Activated naive CD8-positive, alpha-beta T cell treated with anti-CD3 and anti-CD28 coated beads, Interleukin-2, amount 50 U/mL, for 24 hours (primary cell): ENCODE results near the gene PLA2G4D.

Source experiments
- ATAC-seq: fragments of 150-1000 bp; cut with Tn5 transposase; one replicate; pipeline ENCODE4 v1.10.0; 2021
- DNase-seq: peaks from one replicate; pipeline ENCODE4 v3.0.0; 2021
- H3K27ac Mint-ChIP-seq: one replicate; pipeline ENCODE4 v1.8.0; 2021; ENCODE audit warnings: mild to moderate bottlenecking, mixed read lengths
- H3K27me3 Mint-ChIP-seq: one replicate; pipeline ENCODE4 v1.8.0; 2021; ENCODE audit warnings: mixed read lengths
- H3K36me3 Mint-ChIP-seq: one replicate; pipeline ENCODE4 v1.8.0; 2021; ENCODE audit warnings: low read depth, mixed read lengths
- H3K4me1 Mint-ChIP-seq: one replicate; pipeline ENCODE4 v1.8.0; 2021; ENCODE audit warnings: mixed read lengths
- H3K4me3 Mint-ChIP-seq: one replicate; pipeline ENCODE4 v1.8.0; 2021; ENCODE audit warnings: mild to moderate bottlenecking, moderate library complexity, mixed read lengths
- H3K9me3 Mint-ChIP-seq: one replicate; pipeline ENCODE4 v1.8.0; 2021; ENCODE audit warnings: mixed read lengths

PLA2G4D gene

DNA sequence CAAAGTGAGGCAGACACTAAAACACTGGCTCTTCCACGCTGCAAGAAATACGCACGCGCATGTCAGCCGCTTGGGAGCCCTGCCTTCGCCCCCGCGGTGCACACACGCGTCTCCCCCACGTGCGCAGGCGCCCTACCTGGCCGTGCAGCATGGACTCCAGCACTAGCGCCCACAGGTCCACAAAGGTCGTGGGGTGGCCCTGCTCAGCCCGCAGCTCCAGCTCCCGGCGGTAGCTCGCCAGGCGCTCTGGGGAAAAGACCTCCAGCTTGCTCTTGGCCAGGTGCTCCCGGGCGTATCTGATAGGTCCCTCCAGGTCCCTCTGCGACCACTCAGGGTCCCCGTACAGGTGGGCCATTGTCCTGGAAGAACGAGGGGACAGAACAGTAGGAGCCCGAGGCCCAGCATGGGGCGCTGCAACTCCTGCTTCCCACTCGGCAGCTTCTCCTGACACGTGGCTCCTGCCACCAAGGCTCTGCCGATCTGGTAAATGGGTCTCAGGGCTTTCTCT, 14.9 kb downstream of the PLA2G4D start:
- H3K27ac Mint-ChIP-seq = no peak overlapping the region
- no peaks in the 10 kb centered on the region for H3K9me3 Mint-ChIP-seq
- no peaks in the 10 kb centered on the region for H3K36me3 Mint-ChIP-seq
- peaks cover 3% of the 10 kb centered on the region for H3K4me1 Mint-ChIP-seq
- H3K27me3 Mint-ChIP-seq = peaks cover 7% of the 10 kb centered on the region
- DNase-seq = no peak
- no peak overlapping the region for H3K4me3 Mint-ChIP-seq
- ATAC-seq = no peak

DNA sequence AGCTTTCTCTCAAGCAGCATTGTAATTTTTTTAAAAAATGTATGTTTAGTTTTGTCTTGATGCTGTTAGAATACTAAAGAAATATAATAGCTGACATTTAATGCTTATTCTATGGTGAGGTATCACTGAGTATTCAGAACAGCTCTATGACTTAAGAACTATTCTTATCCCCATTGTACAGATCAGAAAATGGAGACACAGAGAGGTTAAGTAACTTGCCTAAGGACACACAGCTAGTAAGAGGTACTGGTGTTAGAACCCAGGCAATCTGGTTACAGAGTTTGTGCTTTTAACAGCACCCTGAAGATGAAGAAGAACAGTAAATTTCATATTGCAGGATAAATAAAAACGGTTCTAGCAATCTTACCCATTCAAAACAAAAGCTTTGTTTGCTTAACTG, 15.5 kb downstream of the PLA2G4D start:
- H3K27ac Mint-ChIP-seq = no peak overlapping the region

DNA sequence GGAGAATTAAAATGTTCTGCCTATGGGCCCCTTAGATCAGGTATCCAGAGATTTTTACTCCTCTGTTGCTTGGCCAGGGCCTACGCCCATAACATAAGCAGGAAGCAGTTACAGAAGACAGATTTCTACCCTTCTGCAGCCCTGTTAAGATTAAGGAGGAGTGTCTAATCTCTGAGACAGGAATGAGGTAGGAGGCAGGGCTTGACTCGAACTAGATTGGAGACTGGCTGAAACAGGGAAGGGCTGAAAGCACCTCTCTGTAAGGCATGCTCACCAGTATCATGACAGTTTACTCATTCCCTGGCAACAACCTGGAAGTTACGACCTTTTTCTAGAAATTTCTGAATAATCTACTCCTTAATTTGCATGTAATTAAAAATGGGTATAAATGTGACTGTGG, 16.7 kb downstream of the PLA2G4D start:
- no peak overlapping the region for H3K27ac Mint-ChIP-seq
- peaks cover 4% of the 10 kb centered on the region for H3K27me3 Mint-ChIP-seq
- H3K36me3 Mint-ChIP-seq = no peaks in the 10 kb centered on the region
- ATAC-seq = no peak
- H3K4me3 Mint-ChIP-seq = no peak overlapping the region
- no peak for DNase-seq
- no peaks in the 10 kb centered on the region for H3K4me1 Mint-ChIP-seq
- H3K9me3 Mint-ChIP-seq = no peaks in the 10 kb centered on the region

More for the DNA sequence above, 15.5 kb downstream of the PLA2G4D start:
- H3K9me3 Mint-ChIP-seq = no peaks in the 10 kb centered on the region
- no peaks in the 10 kb centered on the region for H3K36me3 Mint-ChIP-seq
- no peaks in the 10 kb centered on the region for H3K4me1 Mint-ChIP-seq
- peaks cover 4% of the 10 kb centered on the region for H3K27me3 Mint-ChIP-seq
- DNase-seq (no peak), ATAC-seq (no peak)
- H3K4me3 Mint-ChIP-seq = no peak overlapping the region

DNA sequence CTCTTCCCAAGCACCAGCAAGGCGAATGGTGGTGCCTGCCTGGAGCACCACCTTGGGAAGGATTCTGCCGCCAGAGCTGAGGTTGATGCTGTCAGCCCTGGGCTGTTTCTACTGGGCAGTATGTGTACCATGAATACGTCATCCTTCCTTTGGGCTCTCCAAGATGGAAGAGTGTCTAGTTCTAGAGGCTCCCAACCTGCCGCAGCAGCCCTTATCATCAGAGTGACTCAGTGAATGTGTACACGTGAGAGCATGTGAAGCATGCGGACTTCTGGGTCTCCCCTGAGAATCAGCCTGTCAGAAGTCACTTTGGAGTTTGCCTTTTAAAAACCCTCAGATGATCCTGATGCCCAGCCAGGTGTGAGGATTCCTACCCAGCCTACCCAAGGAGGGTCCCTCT, 20.9 kb downstream of the PLA2G4D start:
- Mint-ChIP-seq H3K4me1 (no peaks in the 10 kb centered on the region), H3K27ac (no peak overlapping the region), H3K9me3 (no peaks in the 10 kb centered on the region), H3K27me3 (no peaks in the 10 kb centered on the region), H3K4me3 (no peak overlapping the region), H3K36me3 (no peaks in the 10 kb centered on the region)
- no peak for ATAC-seq
- DNase-seq = no peak

DNA sequence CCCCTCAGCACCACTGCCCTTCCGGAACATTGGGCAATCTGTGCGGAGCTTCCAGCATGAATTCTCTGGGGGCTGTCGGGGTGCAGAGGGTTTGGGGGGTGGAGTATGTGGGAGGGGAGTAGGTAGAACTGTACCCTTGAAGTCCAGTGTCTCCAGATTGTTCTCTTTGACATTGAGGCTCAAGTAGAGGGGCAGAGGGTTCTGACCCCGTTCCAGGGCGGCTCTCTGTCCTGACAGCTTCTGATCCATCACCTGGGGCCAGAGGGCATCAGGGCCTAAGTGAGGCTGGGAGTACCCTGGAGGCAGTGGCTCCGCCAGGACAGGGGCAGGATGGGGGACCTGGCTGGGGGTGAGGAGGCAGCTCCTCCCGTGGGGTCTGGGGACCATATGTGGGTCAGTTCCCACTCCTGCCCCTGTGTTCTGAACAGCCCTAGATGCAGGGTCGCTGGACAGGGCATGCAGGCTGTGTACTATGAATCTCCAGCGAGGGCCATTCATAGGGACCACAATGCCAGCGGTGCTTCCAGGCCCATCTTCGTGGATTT, 22.1 kb downstream of the PLA2G4D start:
- Mint-ChIP-seq H3K27me3 (peaks cover 2% of the 10 kb centered on the region), H3K9me3 (peaks cover 5% of the 10 kb centered on the region), H3K27ac (no peak overlapping the region), H3K36me3 (no peaks in the 10 kb centered on the region), H3K4me3 (no peak overlapping the region), H3K4me1 (no peaks in the 10 kb centered on the region)
- ATAC-seq (no peak), DNase-seq (no peak)

DNA sequence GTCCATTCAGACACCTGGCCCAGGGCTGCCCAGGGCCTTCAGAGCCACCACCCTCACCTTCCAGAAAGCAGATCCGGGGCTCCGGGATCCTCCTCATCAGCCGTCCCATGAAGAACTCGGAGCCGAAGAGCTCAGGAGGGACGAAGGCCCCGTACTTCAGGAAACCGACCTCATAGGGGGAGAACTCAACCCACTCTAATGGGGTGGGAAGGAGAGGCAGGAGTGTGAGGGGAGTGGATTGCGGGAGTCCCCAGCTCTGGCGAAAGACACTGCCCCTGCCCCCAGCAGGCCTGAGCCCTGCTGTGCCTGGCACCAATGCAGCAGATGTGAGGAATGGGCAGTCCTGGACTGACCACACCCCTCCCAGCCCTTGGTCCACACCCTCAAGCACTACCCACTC, 22.6 kb downstream of the PLA2G4D start:
- ATAC-seq (no peak), DNase-seq (no peak)
- Mint-ChIP-seq H3K4me3 (no peak overlapping the region), H3K9me3 (peaks cover 5% of the 10 kb centered on the region), H3K4me1 (no peaks in the 10 kb centered on the region), H3K27me3 (peaks cover 5% of the 10 kb centered on the region), H3K27ac (no peak overlapping the region), H3K36me3 (no peaks in the 10 kb centered on the region)

DNA sequence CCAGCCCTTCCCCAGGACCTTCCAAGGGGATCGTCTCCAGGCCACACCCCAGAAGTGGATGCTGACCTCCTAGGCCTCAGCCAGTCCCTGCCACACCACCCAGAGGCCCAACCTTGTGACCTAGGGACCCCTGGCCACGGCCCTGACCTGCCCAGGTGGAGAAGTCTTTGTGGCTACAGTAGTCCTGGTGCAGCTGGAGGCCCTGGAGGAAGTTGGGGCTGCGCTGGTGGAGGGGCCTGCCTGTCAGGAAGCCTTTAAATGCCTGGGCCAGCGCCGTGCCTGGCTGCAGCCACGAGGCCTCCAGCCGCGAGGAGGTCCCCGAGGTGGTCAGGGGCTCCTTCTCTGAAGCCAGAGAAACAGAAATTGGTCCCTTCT, 23.4 kb downstream of the PLA2G4D start:
- H3K27me3 Mint-ChIP-seq = peaks cover 11% of the 10 kb centered on the region
- no peak overlapping the region for H3K4me3 Mint-ChIP-seq
- peaks cover 5% of the 10 kb centered on the region for H3K9me3 Mint-ChIP-seq
- no peak for ATAC-seq
- no peak overlapping the region for H3K27ac Mint-ChIP-seq
- no peaks in the 10 kb centered on the region for H3K36me3 Mint-ChIP-seq
- no peak for DNase-seq
- no peaks in the 10 kb centered on the region for H3K4me1 Mint-ChIP-seq

DNA sequence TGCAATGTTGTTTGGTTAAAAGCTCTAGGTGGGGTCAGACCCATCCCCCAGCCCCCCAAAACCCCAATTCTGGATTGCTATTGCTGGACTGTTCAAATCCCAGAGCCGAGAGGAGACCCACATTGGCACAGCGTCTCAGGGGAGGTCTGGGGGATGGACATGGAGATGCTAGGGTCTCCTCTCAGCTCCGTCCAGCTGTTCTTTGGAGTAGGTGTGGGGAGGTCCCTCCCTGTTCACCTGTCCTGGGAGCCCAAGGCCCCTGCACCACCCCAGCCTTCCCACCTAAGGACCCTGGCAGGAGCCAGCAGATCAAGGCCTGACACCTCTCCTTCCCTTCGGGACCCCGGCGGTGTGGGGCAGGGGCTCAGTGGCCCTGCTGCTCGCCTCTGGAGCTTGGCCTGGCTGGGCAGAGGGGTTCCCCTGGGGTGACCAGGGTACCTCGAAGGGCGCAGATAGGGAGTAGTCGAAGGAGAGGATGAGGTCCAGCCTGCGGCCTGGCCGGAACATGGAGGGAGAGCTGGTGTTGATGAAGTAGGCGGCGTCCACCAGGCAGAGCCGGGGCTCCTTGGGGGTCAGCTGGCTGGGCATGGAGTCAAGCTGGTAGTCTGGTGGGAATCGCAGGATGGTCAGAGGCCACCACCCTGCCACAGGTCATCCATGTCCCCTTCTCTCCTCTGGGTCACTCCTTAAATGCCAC, 23.9 kb downstream of the PLA2G4D start:
- DNase-seq (no peak), ATAC-seq (no peak)
- H3K36me3 Mint-ChIP-seq = no peaks in the 10 kb centered on the region
- H3K4me1 Mint-ChIP-seq = no peaks in the 10 kb centered on the region
- no peak overlapping the region for H3K27ac Mint-ChIP-seq
- H3K9me3 Mint-ChIP-seq = peaks cover 5% of the 10 kb centered on the region
- peaks cover 11% of the 10 kb centered on the region for H3K27me3 Mint-ChIP-seq
- no peak overlapping the region for H3K4me3 Mint-ChIP-seq

DNA sequence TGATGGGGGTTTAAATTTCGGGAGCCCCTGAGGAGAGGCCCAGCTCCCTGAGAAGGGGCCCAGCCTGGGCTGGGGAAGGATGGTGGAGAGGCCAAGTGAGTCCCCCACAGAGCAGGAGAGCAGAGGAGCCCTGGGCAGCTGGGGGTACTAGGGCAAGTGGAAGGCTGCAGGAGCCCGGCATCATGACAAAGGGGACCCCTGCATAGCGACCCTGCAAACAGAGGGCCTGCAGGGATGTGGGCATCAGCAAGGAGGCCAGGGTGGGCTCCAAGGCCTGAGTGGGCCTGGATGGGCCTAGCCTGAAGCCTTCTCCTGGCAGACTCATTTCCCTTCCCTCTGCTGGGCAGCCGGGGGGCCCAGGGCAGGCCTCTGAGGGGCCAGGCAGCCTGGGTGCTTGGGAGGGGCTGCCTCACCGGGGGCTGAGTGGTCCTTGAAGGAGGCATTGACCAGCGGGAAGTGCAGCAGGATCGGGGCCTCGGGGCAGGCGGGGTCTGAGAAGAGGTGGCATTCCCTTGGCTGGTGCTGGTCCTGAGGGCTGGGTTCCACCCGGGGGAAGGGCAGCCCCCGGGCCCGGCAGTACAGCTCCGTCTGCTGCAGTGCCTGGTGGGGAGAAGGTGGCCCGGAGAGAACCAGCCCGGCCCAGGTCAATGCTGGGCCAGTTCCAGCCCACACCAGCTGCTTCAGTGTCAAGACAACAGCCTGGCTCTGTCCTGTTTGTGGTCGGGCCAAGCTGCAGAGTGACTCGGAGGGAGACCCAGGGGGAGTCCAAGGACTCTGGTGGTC, 24.7 kb downstream of the PLA2G4D start:
- no peak overlapping the region for H3K4me3 Mint-ChIP-seq
- H3K27ac Mint-ChIP-seq = no peak overlapping the region
- DNase-seq (no peak), ATAC-seq (no peak)
- H3K9me3 Mint-ChIP-seq = peaks cover 5% of the 10 kb centered on the region
- H3K36me3 Mint-ChIP-seq = no peaks in the 10 kb centered on the region
- H3K4me1 Mint-ChIP-seq = no peaks in the 10 kb centered on the region
- H3K27me3 Mint-ChIP-seq = peaks cover 11% of the 10 kb centered on the region

DNA sequence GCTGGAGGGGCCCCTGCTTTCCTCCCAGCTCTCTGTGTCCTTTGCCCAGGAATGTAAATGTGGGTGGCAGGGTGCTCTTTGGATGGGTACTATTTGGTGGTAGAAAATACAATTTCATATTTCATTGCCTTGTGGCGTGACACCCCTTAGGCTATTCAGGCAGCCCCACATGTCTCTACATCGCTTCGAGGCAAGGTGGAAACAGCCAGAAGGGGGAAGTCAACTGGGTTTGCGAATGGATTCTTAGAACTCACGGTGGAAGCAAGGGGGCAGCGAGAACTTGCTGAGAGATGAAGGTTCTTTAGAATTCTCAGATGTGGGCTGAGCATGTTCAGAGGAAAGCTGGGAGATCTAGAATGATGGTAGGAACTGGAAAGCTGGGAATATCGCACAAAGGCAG, 25.3 kb downstream of the PLA2G4D start:
- Mint-ChIP-seq H3K27me3 (peaks cover 14% of the 10 kb centered on the region), H3K4me3 (no peak overlapping the region), H3K36me3 (no peaks in the 10 kb centered on the region), H3K4me1 (no peaks in the 10 kb centered on the region), H3K27ac (no peak overlapping the region), H3K9me3 (peaks cover 5% of the 10 kb centered on the region)
- no peak for ATAC-seq
- DNase-seq = no peak

DNA sequence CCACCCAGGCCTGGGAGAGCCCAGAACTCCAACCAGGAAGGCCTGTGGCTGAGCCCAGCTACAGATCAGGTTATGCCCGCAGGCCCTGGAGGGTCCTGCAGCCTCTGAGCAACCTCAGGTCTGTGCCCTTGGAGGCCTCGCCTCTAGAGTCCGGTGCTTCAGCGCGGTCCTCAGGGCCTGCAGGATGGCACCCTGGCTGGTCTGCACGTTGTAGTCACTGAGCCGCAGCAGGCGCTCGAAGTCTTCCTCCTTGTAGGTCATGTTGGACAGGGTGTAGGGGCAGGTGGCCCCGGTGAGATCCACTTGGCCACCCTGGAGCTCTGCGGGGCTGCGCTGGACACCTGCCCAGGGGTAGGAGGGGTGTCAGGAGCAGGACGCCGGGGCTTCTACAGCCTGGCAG, 25.8 kb downstream of the PLA2G4D start:
- ATAC-seq (no peak), DNase-seq (no peak)
- Mint-ChIP-seq H3K4me3 (no peak overlapping the region), H3K36me3 (no peaks in the 10 kb centered on the region), H3K27ac (no peak overlapping the region), H3K4me1 (no peaks in the 10 kb centered on the region), H3K9me3 (peaks cover 5% of the 10 kb centered on the region), H3K27me3 (peaks cover 14% of the 10 kb centered on the region)

DNA sequence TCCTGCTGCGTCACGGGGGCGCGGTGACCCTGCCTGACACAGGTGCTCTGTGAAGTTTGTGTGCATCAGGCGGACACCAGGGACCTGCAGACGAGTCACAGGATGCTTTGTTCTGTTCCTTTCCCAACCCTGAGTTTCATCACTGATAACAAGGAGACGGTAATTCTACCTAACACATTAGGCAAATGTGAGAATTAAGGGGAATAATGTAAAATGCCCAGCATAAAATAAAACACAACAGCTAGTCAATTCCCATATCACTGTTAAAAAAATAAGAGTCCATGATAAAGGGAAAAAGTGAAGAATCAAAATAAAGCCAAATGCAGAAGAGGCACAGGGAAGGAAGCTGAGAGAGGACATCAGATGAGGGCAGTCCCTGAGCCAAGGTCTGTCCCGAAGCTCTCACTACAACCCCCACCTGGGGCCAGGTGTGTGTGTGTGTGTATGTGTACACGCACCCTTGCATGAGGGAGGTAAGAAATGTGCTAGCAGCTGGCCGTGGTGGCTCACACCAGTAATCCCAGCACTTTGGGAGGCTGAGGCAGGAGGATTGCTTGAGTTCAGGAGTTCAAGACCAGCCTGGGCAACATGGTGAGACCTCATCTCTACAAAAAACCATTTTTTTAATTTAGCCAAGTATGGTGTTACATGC, 27.5 kb downstream of the PLA2G4D start:
- no peak overlapping the region for H3K27ac Mint-ChIP-seq
- H3K36me3 Mint-ChIP-seq = no peaks in the 10 kb centered on the region
- H3K9me3 Mint-ChIP-seq = peaks cover 5% of the 10 kb centered on the region
- DNase-seq = no peak
- peaks cover 14% of the 10 kb centered on the region for H3K27me3 Mint-ChIP-seq
- ATAC-seq = no peak
- no peaks in the 10 kb centered on the region for H3K4me1 Mint-ChIP-seq
- no peak overlapping the region for H3K4me3 Mint-ChIP-seq

DNA sequence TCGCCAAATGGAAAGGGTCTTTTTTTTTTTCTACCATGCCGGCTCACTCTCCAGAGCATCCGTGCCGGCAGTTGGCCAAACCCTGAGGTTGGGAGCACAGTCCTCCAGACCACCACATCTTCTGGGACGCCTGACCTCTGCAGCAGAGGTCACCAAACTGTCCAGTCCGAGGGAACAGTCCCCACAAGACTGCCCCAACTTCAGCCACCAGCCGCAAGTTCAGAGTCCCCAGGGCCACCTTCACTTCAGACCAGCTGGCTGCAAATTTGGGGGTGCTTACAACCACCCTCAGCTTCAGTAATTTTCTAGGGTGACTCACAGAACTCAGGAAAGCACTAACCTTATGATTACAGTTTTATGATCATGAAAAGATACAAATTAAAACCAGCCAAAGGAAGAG, 28.9 kb downstream of the PLA2G4D start:
- H3K36me3 Mint-ChIP-seq = no peaks in the 10 kb centered on the region
- ATAC-seq (no peak), DNase-seq (no peak)
- no peaks in the 10 kb centered on the region for H3K4me1 Mint-ChIP-seq
- H3K4me3 Mint-ChIP-seq = no peak overlapping the region
- peaks cover 14% of the 10 kb centered on the region for H3K27me3 Mint-ChIP-seq
- peaks cover 5% of the 10 kb centered on the region for H3K9me3 Mint-ChIP-seq
- no peak overlapping the region for H3K27ac Mint-ChIP-seq

DNA sequence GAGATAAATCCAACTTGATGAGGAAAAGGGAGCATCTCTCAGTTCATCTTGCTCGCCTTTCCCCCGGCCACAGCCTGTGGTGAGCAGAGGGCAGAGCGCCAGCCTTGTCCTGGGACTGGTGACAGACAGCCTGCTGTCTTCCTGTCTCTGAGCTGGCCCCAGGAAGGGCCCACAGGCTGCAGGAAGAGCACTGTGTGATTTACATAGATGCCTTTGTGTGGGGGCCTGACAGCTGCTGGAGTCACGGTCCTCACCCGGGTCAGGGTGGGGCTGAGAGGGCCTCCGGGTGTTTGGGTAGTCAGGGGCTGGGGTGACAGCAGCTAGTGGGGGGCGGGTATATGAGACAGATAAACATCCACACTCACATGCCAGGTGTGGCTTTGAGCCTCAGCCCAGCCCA, 29.3 kb downstream of the PLA2G4D start:
- H3K27ac Mint-ChIP-seq = no peak overlapping the region
- no peak for ATAC-seq
- peaks cover 14% of the 10 kb centered on the region for H3K27me3 Mint-ChIP-seq
- no peaks in the 10 kb centered on the region for H3K4me1 Mint-ChIP-seq
- H3K36me3 Mint-ChIP-seq = no peaks in the 10 kb centered on the region
- H3K9me3 Mint-ChIP-seq = peaks cover 5% of the 10 kb centered on the region
- no peak overlapping the region for H3K4me3 Mint-ChIP-seq
- DNase-seq = no peak

DNA sequence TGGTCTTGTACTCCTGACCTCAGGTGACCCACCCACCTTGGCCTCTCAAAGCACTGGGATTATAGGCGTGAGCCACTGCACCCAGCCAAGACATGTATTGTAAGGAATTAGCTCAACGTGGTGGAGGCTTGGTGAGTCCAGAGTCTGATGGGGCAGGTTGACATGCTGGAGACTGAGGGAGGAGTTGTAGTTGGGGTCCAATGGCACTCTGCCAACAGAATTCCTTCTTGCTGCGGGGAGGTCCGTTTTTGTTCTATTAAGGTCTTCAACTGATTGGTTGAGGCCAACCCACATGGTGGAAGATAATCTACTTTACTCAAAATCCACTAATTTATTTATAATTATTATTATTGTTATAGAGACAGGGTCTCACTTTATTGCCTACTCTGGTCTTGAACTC, 30.1 kb downstream of the PLA2G4D start:
- H3K27ac Mint-ChIP-seq = no peak overlapping the region
- no peaks in the 10 kb centered on the region for H3K36me3 Mint-ChIP-seq
- H3K4me3 Mint-ChIP-seq = no peak overlapping the region
- H3K4me1 Mint-ChIP-seq = no peaks in the 10 kb centered on the region
- peaks cover 14% of the 10 kb centered on the region for H3K27me3 Mint-ChIP-seq
- DNase-seq (no peak), ATAC-seq (no peak)
- peaks cover 5% of the 10 kb centered on the region for H3K9me3 Mint-ChIP-seq
